Activated naive CD4-positive, alpha-beta T cell treated with anti-CD3 and anti-CD28 coated beads for 36 hours (primary cell): ENCODE measurements around the gene ARHGAP24. TPM values are rescaled to one million over a fixed set of nuclear protein-coding genes. Genes with fewer than 3 reads are reported as not detected.
"Not testable (repeated sequence)": the region's sequence is repeated elsewhere in the genome, so short reads cannot be mapped to it uniquely, and the experiment has no call there.

Experiments
- CTCF ChIA-PET: fragments of 350-600 bp; sonication (Branson Sonifier 250); formaldehyde crosslinking; loops from one replicate; lab custom pipeline; 2021; ENCODE audit warnings: antibody characterized with exemption; lab: Charles Lee
- DNase-seq: peaks from one replicate; pipeline ENCODE4 v3.0.0-alpha.2; 2020
- H3K27ac Mint-ChIP-seq: one replicate; pipeline ENCODE4 v1.8.0; 2021; ENCODE audit warnings: mild to moderate bottlenecking, mixed read lengths
- H3K27me3 Mint-ChIP-seq: one replicate; pipeline ENCODE4 v1.8.0; 2021; ENCODE audit warnings: low read depth, mixed read lengths
- H3K36me3 Mint-ChIP-seq: one replicate; pipeline ENCODE4 v1.8.0; 2021; ENCODE audit warnings: low read depth, mixed read lengths
- H3K4me1 Mint-ChIP-seq: one replicate; pipeline ENCODE4 v1.8.0; 2021; ENCODE audit warnings: low read depth, mixed read lengths
- H3K4me3 Mint-ChIP-seq: one replicate; pipeline ENCODE4 v1.8.0; 2021; ENCODE audit warnings: mild to moderate bottlenecking, moderate library complexity, mixed read lengths
- H3K9me3 Mint-ChIP-seq: one replicate; pipeline ENCODE4 v1.8.0; 2021; ENCODE audit warnings: mixed read lengths
- intact Hi-C: fragments of 100-400 bp; cut with micrococcal nuclease; formaldehyde crosslinking; loops from one replicate; pipeline ENCODE4 v1.15.1; 2023
- total RNA-seq, 2 experiments: library from RNA; stranded (reverse); gene quantifications; one replicate each; pipeline ENCODE4 v1.2.3, GENCODE V29; 2021

ARHGAP24 gene
- total RNA-seq, 2 experiments from 2014 or later = not detected

GRCh38 chr4:85793233-85793585 is 318.3 kb downstream of the ARHGAP24 start:
- CTCF ChIA-PET = no interaction called here
- no peaks in the 10 kb centered on the region for H3K27me3 Mint-ChIP-seq
- H3K9me3 Mint-ChIP-seq = peaks cover 3% of the 10 kb centered on the region

GRCh38 chr4:85798012-85798770 is 323.2 kb downstream of the ARHGAP24 start:
- Mint-ChIP-seq H3K4me3 (no peak overlapping the region), H3K9me3 (peaks cover 2% of the 10 kb centered on the region), H3K27me3 (no peaks in the 10 kb centered on the region), H3K27ac (no peak overlapping the region), H3K36me3 (no peaks in the 10 kb centered on the region), H3K4me1 (no peaks in the 10 kb centered on the region)
- DNase-seq = no peak
- intact Hi-C loops = no loop called here
- CTCF ChIA-PET = interaction anchor here (0.6 to 1.1 kb wide), 6 partner anchors 11 to 917 kb away, joined by 3 to 6 read pairs (median 4); no protein-coding TSS in a partner anchor

More at GRCh38 chr4:85793233-85793585, 318.3 kb downstream of the ARHGAP24 start:
- intact Hi-C loops = no loop called here
- H3K27ac Mint-ChIP-seq = no peak overlapping the region
- no peaks in the 10 kb centered on the region for H3K4me1 Mint-ChIP-seq
- no peaks in the 10 kb centered on the region for H3K36me3 Mint-ChIP-seq
- H3K4me3 Mint-ChIP-seq = no peak overlapping the region
- DNase-seq = no peak

GRCh38 chr4:85803856-85804255 is 328.9 kb downstream of the ARHGAP24 start:
- Mint-ChIP-seq H3K36me3 (no peaks in the 10 kb centered on the region), H3K4me1 (no peaks in the 10 kb centered on the region), H3K9me3 (peaks cover 2% of the 10 kb centered on the region), H3K4me3 (no peak overlapping the region), H3K27me3 (no peaks in the 10 kb centered on the region), H3K27ac (no peak overlapping the region)
- CTCF ChIA-PET = no interaction called here
- intact Hi-C loops = no loop called here
- no peak for DNase-seq

GRCh38 chr4:85805891-85806290 is 330.9 kb downstream of the ARHGAP24 start:
- no peaks in the 10 kb centered on the region for H3K9me3 Mint-ChIP-seq
- no peak overlapping the region for H3K4me3 Mint-ChIP-seq
- no peaks in the 10 kb centered on the region for H3K36me3 Mint-ChIP-seq
- no peaks in the 10 kb centered on the region for H3K27me3 Mint-ChIP-seq
- no peak for DNase-seq
- intact Hi-C loops = no loop called here
- no peak overlapping the region for H3K27ac Mint-ChIP-seq
- CTCF ChIA-PET = no interaction called here
- no peaks in the 10 kb centered on the region for H3K4me1 Mint-ChIP-seq

GRCh38 chr4:85806334-85806733 is 331.4 kb downstream of the ARHGAP24 start:
- no peak for DNase-seq
- no peaks in the 10 kb centered on the region for H3K4me1 Mint-ChIP-seq
- CTCF ChIA-PET = no interaction called here
- no peaks in the 10 kb centered on the region for H3K36me3 Mint-ChIP-seq
- no peak overlapping the region for H3K27ac Mint-ChIP-seq
- no peaks in the 10 kb centered on the region for H3K9me3 Mint-ChIP-seq
- H3K4me3 Mint-ChIP-seq = no peak overlapping the region
- intact Hi-C loops = no loop called here
- H3K27me3 Mint-ChIP-seq = no peaks in the 10 kb centered on the region

GRCh38 chr4:85807247-85807950 is 332.4 kb downstream of the ARHGAP24 start:
- CTCF ChIA-PET = no interaction called here
- intact Hi-C loops = no loop called here

GRCh38 chr4:85808104-85808503 is 333.2 kb downstream of the ARHGAP24 start:
- CTCF ChIA-PET = no interaction called here
- H3K9me3 Mint-ChIP-seq = no peaks in the 10 kb centered on the region
- intact Hi-C loops = no loop called here
- DNase-seq = no peak
- H3K36me3 Mint-ChIP-seq = no peaks in the 10 kb centered on the region
- H3K27me3 Mint-ChIP-seq = no peaks in the 10 kb centered on the region
- H3K27ac Mint-ChIP-seq = no peak overlapping the region
- no peaks in the 10 kb centered on the region for H3K4me1 Mint-ChIP-seq
- H3K4me3 Mint-ChIP-seq = no peak overlapping the region

More at GRCh38 chr4:85807247-85807950, 332.4 kb downstream of the ARHGAP24 start:
- Mint-ChIP-seq H3K9me3 (no peaks in the 10 kb centered on the region), H3K4me1 (no peaks in the 10 kb centered on the region), H3K36me3 (no peaks in the 10 kb centered on the region), H3K27me3 (no peaks in the 10 kb centered on the region), H3K4me3 (no peak overlapping the region), H3K27ac (no peak overlapping the region)
- no peak for DNase-seq

GRCh38 chr4:85808864-85809263 is 333.9 kb downstream of the ARHGAP24 start:
- intact Hi-C loops = no loop called here
- Mint-ChIP-seq H3K36me3 (no peaks in the 10 kb centered on the region), H3K4me1 (no peaks in the 10 kb centered on the region), H3K27ac (no peak overlapping the region), H3K27me3 (no peaks in the 10 kb centered on the region), H3K9me3 (no peaks in the 10 kb centered on the region), H3K4me3 (no peak overlapping the region)
- no peak for DNase-seq
- CTCF ChIA-PET = interaction anchor here (0.6 kb wide), 2 partner anchors 10 to 987 kb away, joined by 3 to 6 read pairs; no protein-coding TSS in a partner anchor

GRCh38 chr4:85812776-85813175 is 337.8 kb downstream of the ARHGAP24 start:
- H3K36me3 Mint-ChIP-seq = no peaks in the 10 kb centered on the region
- DNase-seq = no peak
- CTCF ChIA-PET = no interaction called here
- H3K9me3 Mint-ChIP-seq = no peaks in the 10 kb centered on the region
- no peak overlapping the region for H3K27ac Mint-ChIP-seq
- H3K4me1 Mint-ChIP-seq = no peaks in the 10 kb centered on the region
- H3K4me3 Mint-ChIP-seq = no peak overlapping the region
- H3K27me3 Mint-ChIP-seq = no peaks in the 10 kb centered on the region
- intact Hi-C loops = no loop called here

- CTCF ChIA-PET = no interaction called here
- DNase-seq = no peak
- no peaks in the 10 kb centered on the region for H3K4me1 Mint-ChIP-seq
Measured at GRCh38 chr4:85815796-85816459, 341.0 kb downstream of the ARHGAP24 start.

GRCh38 chr4:85818700-85819099 is 343.8 kb downstream of the ARHGAP24 start:
- peaks cover 5% of the 10 kb centered on the region for H3K9me3 Mint-ChIP-seq
- H3K4me3 Mint-ChIP-seq = no peak overlapping the region
- H3K27ac Mint-ChIP-seq = no peak overlapping the region
- DNase-seq = no peak
- intact Hi-C loops = no loop called here
- H3K4me1 Mint-ChIP-seq = no peaks in the 10 kb centered on the region
- no peaks in the 10 kb centered on the region for H3K36me3 Mint-ChIP-seq
- H3K27me3 Mint-ChIP-seq = no peaks in the 10 kb centered on the region
- CTCF ChIA-PET = no interaction called here

More at GRCh38 chr4:85815796-85816459, 341.0 kb downstream of the ARHGAP24 start:
- Mint-ChIP-seq H3K4me3 (no peak overlapping the region), H3K27me3 (no peaks in the 10 kb centered on the region), H3K27ac (no peak overlapping the region), H3K9me3 (peaks cover 5% of the 10 kb centered on the region), H3K36me3 (no peaks in the 10 kb centered on the region)
- intact Hi-C loops = no loop called here

- H3K4me3 Mint-ChIP-seq, H3K27me3 Mint-ChIP-seq, H3K4me1 Mint-ChIP-seq, DNase-seq, CTCF ChIA-PET, H3K36me3 Mint-ChIP-seq, intact Hi-C loops, H3K27ac Mint-ChIP-seq, H3K9me3 Mint-ChIP-seq: not testable (repeated sequence)
Measured at GRCh38 chr4:85820101-85820500, 345.2 kb downstream of the ARHGAP24 start.
